Right renal cortex interstitium (tissue), 3 donors: ENCODE results near the gene PDE6B. TPM values are rescaled to one million over a fixed set of nuclear protein-coding genes. Genes with fewer than 3 reads are reported as not detected.

Source experiments
- DNase-seq, 3 donors: peaks; one replicate each; pipeline ENCODE4 v3.0.0-alpha.2; 2013; ENCODE audit warnings: low read depth in 3 of 3, low spot score in 2 of 3
- polyA plus RNA-seq, 3 donors: library from polyadenylated mRNA; unstranded; fragments of 120-200 nt; gene quantifications; one replicate each; pipeline ENCODE4 v1.2.1, GENCODE V29; 2013; ENCODE audit not compliant: insufficient read length in 3 of 3

Gene PDE6B
- polyA plus RNA-seq, 3 donors, result 30.5 to 38.3 (median 38.2) TPM

DNA sequence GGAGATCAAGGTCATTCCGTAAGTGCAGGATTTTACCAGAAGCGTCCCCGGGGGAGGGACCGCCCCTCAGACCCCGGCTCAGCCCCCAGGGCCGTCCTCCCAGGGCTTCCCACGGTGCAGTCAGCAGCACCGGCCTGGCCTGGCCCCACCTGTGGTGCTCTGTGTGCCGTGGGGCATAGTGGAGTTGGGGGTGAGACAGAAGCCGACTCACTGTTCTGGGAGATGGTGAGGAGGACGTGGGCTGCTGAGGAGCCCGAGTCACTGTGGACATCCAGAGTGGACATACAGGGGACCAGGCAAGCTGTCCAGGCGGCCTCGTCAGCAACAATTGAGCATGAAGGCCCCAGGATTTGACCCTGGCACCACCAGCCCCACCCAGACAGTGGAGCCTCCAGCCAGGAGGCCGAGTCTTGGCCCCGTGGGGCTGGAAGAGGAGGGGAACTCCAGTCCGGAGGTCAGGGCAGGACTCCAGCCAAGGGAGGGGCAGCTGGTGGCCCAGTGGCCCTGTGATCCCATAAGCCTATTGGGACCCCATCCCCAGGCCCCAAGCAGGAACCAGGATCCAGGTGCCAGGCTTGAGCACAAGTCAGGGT is 29.6 kb downstream of the PDE6B start:
- no peak for DNase-seq

DNA sequence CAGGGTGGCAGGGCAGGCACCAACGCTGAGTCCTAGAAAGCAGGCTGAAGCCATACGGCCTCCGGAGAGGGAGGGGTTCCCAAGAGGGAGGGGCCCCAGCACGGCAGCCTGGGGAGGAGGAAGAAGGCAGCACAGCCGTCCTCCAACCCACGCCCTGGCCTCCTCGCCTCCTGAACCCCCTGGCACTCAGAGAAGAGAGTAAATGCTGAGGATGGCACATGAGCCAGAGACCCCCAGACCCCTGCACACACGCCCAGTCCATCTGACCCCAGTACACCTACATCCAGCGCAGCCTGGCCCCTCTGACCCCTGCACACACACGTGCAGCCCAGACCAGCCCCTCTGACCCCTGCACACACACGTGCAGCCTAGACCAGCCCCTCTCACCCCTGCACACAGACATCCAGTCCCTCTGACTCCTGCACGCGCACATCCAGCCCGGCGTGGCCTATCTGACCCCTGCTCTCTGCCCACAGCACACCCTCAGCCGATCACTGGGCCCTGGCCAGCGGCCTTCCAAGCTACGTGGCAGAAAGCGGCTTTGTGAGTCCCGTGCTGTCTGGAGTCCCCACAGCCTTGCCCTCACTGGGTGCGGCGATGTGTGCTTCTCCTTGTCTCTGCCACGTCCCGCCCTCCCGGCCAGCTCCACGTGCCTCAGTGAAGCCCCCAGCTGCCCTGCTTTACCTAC is 30.2 kb downstream of the PDE6B start:
- no peak for DNase-seq

DNA sequence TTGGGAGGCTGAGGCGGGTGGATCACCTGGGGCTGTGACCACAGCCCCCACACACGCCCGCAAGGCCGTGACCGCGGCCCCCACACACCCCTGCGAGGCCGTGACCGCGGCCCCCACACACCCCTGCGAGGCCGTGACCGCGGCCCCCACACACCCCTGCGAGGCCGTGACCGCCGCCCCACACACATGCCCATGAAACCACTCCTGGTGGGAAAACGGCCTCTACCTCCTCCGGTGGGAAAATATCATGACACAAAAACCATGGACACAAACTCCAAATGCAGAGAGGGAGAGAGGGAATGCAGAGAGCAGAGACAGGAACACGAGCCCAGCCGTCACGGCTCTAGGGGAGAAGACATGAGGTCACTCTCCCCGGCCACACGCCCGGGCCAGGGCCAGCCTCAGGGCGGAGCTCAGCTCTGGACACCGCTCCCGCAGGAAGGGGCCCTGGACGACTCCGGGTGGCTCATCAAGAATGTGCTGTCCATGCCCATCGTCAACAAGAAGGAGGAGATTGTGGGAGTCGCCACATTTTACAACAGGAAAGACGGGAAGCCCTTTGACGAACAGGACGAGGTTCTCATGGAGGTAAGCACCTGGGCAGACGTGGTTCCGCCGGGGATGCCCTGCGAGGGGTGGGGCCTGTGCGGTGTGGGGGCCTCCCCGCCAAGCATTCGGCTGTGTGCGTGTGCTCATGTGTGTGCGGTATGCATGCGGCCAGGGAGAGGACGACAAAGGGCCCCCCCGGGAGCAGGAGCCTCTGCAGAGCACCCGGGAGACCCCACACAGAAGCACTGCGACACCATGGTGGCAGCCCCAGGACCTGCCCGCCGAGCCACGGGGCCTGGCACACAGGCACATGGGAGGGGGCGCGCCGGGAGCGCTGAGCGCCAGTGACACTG is 31.3 kb downstream of the PDE6B start:
- no peak for DNase-seq

DNA sequence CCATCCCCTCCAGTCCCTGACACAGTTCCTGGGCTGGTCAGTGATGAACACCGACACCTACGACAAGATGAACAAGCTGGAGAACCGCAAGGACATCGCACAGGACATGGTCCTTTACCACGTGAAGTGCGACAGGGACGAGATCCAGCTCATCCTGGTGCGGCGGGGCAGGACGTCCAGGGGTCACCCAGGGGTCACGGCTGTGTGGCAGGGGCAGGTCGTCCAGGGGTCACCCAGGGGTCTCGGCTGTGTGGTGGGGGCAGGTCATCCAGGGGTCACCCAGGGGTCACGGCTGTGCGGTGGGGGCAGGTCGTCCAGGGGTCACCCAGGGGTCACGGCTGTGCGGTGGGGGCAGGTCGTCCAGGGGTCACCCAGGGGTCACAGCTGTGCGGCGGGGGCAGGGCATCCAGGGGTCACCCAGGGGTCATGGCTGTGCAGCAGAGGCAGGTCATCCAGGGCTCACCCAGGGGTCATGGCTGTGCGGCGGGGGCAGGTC is 32.0 kb downstream of the PDE6B start:
- no peak for DNase-seq

DNA sequence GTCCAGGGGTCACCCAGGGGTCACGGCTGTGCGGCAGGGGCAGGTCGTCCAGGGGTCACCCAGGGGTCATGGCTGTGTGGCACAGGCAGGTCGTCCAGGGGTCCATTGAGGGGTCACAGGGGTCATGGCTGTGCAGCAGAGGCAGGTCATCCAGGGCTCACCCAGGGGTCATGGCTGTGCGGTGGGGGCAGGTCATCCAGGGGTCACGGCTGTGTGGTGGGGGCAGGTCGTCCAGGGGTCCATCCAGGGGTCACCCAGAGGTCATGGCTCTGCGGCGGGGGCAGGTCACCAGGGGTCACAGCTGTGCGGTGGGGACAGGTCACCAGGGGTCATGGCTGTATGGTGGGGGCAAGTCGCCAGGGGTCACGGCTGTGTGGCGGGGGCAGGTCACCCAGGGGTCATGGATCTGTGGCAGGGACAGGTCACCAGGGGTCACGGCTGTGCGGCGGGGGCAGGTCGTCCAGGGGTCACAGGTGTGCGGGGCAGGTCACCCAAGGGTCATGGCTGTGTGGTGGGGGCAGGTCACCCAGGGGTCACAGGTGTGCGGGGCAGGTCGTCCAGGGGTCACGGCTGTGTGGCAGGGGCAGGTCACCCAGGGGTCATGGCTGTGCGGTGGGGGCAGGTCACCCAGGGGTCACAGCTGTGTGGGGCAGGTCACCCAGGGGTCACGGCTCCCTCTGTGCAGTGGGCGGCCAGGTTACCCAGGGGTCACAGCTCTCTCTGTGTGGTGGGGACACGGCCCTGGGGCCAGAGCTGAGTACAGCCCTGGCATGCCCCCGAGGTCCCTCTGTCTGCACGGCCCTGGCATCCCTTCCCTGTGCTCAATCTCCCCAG is 32.7 kb downstream of the PDE6B start:
- DNase-seq, result no peak

DNA sequence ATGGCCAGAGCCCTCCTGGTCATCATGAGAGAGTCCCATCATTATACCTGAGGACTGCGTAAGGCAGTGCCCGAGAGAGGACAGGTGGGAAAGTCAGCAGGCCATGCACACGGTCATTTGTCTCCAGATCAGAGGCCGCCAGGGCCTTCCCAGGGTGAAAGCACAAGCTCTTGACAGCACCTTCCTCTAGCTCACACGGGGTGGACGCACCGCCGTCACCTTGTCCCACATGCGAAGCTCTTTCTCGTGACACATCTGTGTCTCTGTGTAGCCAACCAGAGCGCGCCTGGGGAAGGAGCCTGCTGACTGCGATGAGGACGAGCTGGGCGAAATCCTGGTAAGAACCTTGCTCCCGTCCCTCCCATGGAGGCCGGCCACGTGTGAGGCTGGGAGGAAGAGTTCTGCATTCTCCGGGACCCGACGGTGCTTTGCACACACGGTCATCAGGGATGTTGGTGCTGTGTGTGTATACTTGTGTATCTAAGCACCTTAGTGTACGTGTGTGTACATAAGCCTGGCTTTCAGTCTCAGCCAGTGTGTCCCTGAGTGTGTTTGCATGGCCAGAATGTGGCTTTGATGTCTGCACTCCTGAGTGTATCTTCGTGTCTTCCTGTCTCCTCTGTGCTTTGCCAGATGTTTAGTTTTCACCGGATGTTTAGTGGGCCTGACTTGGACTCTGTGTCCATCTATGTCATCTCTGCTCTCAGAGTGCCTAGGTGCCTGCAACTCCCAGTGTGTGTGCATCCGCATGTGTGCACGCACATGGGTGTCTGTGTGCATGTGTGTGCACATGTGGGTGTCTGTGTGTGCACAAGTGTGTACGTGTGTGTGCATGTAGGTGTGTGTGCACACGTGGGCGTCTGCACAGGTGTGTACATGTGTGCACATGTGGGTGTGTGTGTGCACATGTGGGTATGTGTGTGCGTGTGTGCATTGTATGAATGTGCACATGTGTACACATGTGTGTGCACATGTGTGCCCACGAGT is 33.6 kb downstream of the PDE6B start:
- DNase-seq, result no peak

DNA sequence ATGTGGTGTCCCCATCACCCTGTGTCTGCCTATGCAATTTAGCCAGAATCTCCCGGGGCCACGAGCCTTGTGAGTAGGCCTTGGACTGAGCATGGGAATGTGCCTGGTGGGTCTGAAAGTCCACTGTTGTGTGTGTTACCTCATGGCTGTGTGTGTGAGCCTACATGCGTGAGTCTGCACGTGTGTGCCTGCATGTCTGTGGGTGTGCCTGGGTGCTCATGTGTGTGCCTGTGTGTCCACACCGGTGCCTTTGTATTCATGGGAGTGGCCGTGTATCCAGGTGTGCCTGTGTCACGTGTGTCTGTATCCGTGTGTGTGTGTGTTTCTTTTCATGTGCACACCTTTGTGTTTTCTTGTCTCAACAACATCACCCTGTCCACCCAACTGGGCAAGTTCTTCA is 34.5 kb downstream of the PDE6B start:
- DNase-seq, result no peak

DNA sequence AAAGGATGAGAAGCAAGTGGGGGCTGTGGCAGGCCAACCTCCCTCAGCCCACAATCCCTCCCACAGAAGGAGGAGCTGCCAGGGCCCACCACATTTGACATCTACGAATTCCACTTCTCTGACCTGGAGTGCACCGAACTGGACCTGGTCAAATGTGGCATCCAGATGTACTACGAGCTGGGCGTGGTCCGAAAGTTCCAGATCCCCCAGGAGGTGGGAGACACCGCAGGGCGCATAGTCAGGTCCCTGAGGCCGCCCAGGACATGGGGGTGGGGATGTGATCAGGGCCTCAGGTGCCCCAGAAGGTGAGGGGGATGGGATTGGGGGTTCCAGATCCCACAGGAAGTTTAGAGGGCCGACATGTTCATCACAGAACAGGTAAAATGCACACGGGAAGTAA is 35.0 kb downstream of the PDE6B start:
- no peak for DNase-seq

DNA sequence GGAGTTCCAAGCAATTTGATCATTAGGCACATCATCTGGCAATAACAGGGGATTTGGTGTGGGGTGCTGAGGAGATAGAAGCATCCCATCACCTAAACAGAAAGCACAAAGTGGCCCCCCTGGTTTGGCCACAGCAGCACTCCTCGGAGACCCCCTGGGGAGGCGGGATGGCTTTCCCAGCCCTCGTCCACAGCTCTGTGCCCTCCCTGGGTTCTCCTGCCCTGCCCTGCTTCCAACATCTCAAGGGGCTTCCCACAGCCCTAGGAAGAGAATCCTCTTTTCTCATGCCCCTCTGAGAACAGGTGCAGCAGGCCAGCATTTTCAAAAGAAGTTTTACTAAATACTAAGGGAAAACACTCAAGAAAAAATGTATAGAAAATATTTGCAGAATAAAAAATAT is 35.9 kb downstream of the PDE6B start:
- no peak for DNase-seq

DNA sequence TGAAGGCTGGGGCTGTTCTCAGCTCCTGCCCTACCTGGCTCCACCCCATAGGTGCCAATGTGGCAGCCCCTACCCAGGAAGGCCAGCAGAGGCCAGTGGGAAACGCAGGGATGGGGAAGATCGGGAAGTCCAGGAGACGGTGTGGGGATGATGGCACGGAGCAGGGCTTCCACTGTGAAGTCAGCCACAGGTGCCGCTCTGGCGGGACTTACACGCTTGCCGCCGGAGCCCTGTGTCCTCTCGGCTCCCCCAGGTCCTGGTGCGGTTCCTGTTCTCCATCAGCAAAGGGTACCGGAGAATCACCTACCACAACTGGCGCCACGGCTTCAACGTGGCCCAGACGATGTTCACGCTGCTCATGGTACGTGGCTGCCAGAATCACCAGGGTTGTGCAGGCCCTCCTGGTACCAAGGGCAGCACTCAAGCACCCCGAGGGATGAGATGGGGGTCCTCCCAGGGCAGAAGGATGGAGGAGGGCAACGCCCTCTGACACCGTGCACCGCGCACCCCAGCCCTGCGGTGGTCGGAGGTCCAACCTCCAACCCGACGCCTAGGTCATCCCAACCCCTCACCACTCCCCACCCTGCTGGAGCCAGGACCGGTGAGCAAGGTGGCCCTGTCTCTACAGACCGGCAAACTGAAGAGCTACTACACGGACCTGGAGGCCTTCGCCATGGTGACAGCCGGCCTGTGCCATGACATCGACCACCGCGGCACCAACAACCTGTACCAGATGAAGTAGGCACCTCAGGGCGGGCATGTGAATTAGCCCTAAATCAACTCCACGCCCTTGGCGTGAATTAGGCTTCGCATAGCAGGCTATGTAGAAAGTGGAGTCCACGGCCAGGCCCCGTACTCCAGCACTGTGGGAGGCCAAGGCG is 36.7 kb downstream of the PDE6B start:
- no peak for DNase-seq

DNA sequence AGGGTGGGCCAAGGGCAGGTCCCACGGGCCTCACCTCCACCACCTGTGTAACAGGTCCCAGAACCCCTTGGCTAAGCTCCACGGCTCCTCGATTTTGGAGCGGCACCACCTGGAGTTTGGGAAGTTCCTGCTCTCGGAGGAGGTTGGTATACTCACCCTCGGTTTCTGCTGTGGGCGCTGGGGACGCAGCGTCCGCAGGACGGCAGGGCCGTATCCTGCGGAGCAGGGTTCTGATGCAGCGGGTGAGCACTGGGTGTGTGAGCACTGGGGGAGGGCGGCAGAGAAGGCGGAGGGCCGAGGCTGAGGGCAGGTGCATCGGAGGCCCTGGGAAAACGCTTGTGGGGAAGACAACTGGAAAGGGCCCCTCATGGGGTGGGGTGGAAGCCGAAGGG is 37.7 kb downstream of the PDE6B start:
- DNase-seq, result no peak

DNA sequence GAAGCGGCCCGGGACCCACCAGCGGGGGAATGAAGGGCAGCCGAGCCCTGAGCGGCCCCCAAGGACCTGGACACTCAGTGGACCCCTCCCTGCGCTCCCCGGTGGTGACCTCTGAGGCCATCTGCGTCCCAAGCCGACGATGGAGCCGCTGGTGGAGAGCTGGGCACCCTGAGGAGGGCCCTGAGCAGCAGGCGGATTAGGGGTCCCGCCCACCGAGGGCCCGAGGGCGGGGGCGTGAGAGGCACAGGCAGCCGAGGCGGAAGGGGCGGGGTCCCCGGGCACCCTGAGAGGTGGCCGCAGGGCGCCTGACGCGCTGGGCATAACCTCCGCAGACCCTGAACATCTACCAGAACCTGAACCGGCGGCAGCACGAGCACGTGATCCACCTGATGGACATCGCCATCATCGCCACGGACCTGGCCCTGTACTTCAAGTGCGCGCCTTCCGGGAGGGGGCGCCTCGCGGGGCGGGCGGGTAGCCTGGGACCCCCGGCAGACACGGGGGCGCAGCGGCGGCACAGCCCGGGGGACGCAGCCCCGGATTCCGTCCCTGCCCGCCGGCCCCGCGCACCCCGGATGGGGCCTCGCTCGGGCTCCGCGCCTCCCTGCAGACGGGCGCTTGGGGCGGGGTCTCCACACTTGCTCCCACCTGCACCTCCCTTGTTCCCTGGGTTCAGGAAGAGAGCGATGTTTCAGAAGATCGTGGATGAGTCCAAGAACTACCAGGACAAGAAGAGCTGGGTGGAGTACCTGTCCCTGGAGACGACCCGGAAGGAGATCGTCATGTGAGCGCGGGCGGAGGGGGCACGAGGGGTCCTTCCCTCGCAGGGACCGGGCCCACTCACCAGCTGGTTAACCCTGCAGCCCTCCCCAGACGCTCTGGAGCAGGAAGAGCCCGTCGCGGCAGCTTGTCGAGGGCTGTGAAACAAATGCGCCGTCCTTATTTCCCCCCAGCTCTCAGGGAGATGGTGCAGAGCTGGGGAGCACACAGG is 38.4 kb downstream of the PDE6B start:
- no peak for DNase-seq

DNA sequence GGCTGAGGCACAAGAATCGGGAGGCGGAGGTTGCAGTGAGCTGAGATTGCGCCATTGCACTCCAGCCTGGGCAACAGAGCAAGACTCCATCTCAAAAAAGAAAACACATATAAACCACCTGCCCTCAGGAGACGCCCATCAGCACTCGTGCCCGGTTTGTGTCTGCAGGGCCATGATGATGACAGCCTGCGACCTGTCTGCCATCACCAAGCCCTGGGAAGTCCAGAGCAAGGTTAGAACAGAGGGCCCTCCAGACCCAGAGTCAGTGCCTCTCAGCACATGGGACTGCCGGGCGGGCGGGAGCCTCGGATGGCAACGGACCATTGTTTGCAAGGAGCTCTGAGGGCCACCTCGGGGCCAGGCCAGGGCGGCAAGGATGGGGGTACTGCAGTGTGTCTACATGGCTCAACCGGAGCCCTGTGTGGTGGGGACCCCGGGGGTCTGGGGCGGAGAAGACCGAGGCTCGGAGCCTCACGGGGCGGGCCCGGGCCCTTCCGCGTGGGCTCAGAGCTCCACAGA is 39.4 kb downstream of the PDE6B start:
- no peak for DNase-seq

DNA sequence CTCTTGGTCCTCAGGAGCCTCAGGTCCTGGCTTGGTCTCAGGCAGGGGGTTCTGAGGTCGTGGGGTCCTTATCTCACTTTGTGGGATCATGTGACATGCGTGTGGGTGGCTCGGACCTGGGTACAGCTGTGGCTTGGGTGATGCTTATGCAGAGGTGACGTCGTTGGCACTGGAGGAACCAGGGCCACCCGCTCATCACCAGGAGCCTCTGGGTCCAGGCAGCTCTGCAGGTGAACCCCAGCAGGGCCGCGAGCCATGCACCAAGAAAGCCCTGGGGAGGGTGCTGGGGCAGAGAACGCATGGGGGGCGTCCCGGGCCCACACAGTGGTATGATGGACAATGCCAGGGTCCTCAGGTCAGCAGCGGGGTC is 40.0 kb downstream of the PDE6B start:
- no peak for DNase-seq

DNA sequence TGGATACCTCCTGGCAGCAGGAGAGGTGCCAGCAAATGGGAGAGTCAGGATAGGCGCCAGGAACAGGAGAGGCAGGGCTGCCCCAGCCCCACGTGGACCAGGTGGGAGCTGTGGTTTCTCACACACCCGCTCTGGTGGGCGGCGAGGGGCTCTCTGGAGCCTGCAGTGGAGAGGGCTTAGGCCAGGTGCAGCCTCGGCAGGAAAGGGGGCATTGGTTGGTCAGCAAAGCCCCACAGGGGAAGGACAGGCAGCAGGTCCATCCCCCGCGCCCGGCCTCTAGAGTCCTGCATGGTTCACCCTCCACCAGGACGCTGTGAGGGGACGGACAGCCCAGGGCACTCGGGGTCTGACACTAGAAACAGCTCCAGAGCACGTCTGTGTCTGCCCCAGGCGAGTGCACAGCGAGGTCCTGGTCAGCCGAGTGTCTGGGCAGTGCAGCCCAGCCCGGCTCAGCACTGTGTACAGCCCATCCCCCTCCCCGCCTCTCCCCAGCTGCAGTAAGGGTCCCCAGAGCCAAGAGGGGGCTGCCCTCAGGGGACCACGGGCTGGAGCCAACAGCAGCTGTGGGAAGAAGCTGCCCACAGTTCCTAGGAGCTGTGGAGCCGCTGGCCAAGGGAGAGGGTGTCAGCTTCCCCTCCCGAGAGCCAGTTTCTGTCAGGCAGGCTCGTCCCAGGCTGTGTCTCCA is 40.5 kb downstream of the PDE6B start:
- no peak for DNase-seq

DNA sequence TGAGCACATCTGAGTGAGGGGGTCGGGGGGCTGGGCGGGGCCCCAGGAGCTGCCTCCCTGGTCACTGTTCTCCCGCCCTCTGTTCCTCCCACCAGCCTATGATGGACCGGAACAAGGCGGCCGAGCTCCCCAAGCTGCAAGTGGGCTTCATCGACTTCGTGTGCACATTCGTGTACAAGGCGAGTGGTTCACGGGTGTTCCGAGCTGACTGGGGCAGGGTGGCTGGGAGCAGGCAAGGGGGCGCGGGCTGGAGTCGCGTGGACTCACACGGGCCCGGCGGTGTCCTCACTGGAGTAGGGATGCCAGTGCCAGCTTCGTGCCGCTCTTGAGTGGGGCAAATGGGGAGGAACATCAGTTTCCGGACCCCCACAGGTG is 41.0 kb downstream of the PDE6B start:
- no peak for DNase-seq
